H4 (cell line): Measurements from ENCODE around the gene GRK5. TPM values are rescaled to one million over a fixed set of nuclear protein-coding genes. Genes with fewer than 3 reads are reported as not detected.

Experiments used
- DNase-seq: peaks from one replicate; pipeline ENCODE4 v3.0.0-alpha.2; 2015; ENCODE audit warnings: low spot score
- total RNA-seq: library from RNA; depleted of rRNA; stranded (reverse); fragments of >200 nt; shearing (Covaris generic); gene quantifications from 2 replicates; pipeline ENCODE4 v1.2.3, GENCODE V29; 2014

GRK5 gene
- total RNA-seq, 1 experiment from 2014 or later, result 9.9 TPM

DNA sequence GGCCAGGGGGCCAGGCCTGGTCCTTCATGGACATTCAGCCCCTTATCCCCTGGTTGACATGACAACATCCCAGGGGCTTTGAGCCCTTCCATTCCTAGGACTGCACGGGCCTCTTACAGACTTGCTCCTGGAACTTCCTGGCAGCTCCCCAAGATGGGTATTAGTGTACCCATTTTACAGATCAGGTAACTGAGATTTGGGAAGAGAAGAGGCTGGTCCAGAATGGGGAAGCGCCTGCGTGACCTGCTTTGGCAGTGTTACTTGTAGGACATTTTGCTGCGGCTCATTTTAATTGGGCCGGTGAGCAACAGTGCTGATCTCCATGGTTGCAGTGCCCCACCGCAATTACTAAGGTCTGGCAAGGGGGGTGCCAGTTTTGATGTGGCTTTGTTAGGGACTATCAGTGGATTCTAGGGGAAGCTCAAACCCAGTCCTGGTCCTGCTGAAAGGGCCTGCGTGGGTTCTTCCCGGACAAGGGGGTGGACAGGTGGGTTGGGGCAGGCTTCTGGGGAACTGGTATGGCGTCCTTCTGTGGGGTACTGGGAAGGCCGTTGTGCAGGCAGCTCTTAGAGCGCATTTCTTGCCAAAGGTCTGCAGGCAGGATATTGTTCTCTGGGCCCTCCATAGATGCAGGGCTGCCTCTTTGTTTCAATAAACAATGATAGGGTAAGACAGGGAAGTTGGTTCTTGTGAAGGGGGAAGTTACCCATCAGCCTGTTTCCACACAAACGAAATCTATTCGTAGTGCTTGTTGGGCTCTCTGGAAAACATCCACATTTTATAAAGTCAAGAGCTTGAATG is 197.5 kb downstream of the GRK5 start:
- DNase-seq, result no peak

DNA sequence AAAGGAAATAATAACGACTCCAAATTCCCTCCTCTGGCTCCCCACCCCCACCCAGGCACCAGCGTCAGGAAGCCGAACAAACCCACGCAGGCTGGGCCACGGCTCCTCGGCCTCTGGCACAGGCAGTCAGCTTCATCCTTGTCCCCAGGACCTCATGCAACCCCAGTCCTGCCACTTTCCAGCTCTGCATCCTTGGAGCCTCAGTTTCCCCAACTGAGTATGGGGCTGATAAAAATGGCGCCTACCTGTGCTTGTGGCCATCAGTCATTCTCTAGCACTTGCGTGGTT is 198.1 kb downstream of the GRK5 start:
- DNase-seq, result no peak

- no peak for DNase-seq
These were observed 198.8 kb downstream of the GRK5 start for GRCh38 chr10:119406137-119406536.

GRCh38 chr10:119406601-119407253 is 199.4 kb downstream of the GRK5 start:
- DNase-seq, result no peak

DNA sequence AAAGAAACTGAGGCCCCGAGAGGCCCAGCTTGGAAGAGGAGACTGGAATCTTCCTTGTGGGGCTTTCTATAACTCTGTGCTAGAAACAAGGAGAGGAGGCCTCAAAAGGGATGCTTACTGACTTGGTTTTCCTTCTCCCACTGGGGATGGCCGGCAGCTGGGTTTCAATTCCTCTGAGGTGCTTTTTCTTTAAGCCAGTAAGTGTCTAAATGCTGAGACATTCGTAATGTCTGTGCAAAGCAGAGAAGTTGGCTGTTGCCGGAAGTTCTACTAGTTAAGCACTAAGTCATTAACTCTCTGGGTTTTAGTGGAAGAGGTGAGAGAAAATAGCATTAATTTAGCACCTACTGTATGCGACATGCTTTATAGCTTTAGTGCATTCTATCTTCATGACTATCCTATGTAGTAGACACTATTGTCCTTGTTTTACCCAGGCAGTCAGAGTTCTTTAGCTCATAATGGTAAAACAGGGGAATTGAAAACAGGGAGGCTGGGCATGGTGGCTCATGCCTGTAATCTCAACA is 199.9 kb downstream of the GRK5 start:
- no peak for DNase-seq

GRCh38 chr10:119408072-119408471 is 200.7 kb downstream of the GRK5 start:
- no peak for DNase-seq

DNA sequence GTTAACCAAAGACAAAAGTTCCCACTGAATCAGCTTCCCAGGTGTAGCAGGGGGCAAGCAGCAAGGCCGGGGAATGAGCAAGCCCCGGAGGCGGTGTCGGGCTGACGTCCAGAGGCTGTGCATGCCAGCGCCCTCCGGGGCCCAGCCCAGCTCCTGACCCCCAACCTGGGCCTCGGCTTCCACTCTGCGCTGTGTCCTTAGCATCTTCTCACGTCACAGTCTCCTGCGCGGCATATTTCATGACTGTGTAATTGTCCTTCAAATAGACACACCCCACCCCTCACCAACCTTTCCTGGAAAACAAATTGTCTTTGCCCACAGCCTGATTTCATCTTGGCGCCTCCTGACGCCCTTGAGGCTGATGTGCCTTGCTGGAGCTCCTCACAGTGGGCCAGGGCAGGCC is 201.6 kb downstream of the GRK5 start:
- DNase-seq, result no peak

- DNase-seq, result no peak
These were observed 202.0 kb downstream of the GRK5 start for GRCh38 chr10:119409385-119409784.

- no peak for DNase-seq
These were observed 202.5 kb downstream of the GRK5 start for GRCh38 chr10:119409906-119410305.

GRCh38 chr10:119410361-119411116 is 203.2 kb downstream of the GRK5 start:
- DNase-seq, result no peak

DNA sequence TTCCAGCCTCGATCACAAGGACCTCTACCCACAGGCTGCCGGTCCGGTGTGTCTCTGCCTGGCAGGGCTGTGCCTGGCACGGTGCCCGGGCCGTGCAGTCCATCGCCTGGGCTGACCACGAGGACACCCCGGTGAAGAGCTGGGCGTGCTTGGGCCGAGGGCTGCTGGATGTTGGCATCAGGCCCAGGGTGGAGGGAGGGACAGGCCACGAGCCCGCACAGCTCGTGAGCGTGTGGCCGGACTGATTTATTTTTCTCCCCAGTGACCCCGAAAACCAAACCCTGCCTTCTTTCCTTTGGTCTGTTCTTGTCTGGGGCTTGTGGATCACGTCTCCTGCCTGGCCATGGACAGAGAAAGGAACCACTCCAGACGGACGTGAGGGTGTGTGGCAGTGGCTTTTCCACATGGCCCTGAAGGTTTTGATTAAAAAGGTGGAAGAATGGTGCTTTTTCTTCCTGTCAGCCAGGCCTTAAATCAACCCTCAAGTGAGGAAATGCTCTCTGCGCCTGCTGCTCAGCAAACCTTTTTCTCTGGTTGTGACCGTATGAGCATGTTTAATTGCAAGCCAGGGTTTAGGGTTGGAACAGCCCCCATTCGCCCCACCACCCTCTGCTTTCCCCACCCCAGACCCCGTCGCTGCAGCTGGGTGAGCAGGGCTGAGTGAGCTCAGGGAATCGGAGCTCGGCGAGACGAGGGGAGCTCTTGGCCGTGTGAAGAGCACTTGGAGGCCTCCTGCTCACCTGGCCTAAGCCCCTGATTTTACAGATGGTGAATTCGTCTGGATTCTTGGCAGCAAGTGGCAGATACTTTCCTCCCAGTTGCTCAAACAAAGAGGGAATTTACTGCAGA is 205.1 kb downstream of the GRK5 start:
- DNase-seq, result peak; percentile 34

DNA sequence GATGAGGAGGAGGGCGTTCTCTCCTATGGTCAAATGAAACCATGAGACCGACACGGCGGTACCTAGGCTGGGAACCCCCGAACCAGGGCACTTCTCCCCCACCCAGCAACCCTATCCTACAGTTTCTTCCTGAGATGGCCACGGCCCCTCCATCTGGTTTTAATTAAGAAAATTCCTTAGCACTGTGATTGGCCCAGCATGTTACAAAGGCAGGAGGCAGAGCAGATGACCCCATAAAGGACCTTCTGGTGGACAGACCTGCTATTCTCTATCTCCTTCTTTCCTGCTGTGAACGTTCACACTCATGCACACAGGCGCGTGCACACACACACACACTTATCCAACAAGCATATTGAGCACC is 205.7 kb downstream of the GRK5 start:
- DNase-seq, result no peak

GRCh38 chr10:119413471-119414080 is 206.2 kb downstream of the GRK5 start:
- no peak for DNase-seq

DNA sequence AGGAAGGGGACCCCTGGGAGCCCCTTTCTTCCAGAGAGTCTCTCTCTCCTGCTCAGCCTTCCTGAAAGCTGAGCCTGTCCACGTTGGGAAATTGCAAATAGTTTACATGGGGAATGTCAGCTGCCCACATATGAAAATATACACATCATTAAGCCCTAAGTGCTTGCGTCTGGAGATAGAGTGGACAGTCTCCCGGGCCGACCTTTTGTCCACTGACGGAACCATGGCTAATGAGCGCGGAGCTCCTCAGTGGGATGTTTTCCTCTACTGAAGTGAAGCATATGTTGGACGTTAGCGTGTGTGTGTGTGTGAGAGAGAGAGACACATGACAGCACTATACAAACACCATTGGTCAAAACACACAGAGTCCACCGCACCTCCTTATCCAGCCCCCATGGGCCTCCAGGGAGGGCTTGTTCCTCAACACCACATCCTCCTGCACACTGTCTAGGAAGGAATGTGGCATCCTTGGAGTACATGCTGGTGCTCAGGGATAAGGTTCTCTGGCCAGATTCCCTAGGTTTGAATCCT is 206.8 kb downstream of the GRK5 start:
- no peak for DNase-seq

DNA sequence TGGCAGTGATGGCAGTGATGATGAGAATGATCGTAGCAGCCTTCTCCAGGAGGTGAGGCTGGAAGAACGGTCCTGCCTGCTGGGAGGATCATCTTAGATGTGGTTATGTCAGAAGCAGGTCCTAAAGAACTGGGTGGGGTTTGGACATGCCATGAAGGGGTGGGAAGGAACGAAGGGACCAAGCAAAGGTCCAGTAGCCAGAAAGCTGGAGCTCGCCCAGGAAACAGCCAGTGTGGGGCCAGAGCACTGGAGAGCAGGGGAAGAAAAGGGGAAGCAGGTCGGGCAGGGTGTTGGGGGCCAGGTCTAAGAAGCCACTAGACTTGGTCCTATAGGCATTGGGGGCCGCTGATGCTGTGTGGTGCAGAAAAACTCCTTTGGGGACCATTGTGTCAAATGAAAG is 207.8 kb downstream of the GRK5 start:
- DNase-seq, result no peak

DNA sequence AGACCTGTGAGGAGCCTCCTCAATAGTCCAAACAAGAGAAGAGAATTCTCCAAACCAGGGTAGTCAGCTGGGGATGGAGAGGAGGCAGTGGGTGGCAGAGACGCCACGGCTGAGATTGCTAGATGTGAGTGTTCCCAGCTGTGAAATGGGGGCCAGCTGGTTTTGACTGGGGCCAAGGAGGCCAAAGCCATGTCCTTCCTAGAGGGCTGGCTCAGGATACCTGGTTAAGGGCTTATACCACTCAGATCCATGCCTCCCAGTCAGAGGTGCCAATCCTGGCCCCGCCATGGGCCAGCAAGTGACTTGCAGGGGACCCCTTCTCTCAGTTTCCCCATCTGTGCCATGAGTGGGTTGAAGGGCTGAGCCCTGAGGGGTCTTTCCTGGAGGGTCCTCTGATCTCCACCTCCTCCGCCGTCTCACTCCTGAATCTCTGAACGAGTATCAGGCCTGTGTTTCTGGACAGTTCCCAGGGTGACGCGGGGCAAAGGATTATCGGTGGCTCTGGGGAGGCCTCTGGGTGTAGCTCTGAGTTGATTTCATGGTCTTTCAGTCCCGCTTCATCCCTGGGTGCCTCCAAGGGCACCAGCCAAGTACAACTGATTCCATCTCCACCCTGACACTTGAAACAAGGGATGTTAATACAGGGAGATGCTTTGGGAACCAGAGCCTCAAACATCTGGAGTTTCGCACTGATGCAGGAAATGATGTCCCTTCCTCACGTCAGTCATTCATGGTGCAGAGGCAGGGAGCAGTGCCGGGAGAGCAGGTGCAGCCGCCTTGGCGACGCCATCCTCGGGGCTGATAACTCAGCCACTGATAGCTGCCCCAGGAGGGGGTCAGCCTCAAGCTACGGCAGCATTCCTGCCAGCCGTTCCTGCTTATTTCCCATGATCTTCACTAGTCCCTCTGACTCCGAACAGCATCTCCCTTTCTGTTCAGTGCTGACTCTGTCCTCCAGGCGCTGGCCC is 208.4 kb downstream of the GRK5 start:
- DNase-seq, result no peak

DNA sequence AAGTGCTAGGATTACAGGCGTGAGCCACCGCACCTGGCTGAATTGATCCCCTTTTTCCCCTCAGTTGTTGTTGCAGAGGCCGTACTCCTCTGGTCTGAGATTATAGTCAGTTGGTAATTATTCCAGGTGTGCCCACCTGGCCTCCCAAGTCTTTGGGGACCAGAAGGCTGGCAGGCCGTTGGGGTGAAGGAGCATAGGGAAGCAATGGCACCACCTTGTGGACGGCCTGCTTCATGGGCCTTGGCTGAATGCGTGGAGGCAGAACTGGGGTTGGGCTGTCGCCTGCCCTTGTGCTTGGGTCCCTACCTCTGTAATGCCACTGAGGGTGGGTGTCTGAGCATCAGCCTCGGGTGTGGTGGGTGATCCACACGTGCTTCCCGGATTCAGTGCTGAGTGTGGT is 209.5 kb downstream of the GRK5 start:
- peak; percentile 59 for DNase-seq

GRCh38 chr10:119417852-119418251 is 210.5 kb downstream of the GRK5 start:
- DNase-seq, result no peak

DNA sequence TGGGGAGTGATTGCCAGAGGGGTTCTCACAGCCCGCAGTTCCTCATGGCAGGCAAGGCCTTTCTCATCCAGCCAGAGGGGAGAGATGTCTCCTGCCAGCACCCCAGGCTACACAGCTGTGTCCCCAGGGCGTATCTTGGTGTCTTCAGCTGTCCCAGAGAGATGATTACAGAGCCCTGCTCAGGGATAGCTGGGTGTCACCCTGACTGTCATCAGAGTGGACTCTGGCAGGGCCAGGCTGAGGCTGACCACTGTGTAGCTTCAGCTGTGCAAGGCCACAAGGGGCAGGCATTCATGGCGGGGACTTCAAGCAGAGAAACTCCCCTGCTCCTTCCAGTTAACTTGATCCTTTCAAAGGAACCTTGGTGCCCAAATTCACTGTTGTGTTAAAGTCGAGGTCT is 211.0 kb downstream of the GRK5 start:
- no peak for DNase-seq

- DNase-seq, result no peak
These were observed 212.6 kb downstream of the GRK5 start for GRCh38 chr10:119419931-119420330.
